Midbrain (tissue), 1 donor: ENCODE measurements around the gene LRRC23.
A peak's percentile ranks its signal among the peaks of the same experiment; 100 is the strongest.

Experiments used
- DNase-seq: peaks from one replicate; lab custom pipeline; 2025; lab: John Stamatoyannopoulos, UW

LRRC23 gene

DNA sequence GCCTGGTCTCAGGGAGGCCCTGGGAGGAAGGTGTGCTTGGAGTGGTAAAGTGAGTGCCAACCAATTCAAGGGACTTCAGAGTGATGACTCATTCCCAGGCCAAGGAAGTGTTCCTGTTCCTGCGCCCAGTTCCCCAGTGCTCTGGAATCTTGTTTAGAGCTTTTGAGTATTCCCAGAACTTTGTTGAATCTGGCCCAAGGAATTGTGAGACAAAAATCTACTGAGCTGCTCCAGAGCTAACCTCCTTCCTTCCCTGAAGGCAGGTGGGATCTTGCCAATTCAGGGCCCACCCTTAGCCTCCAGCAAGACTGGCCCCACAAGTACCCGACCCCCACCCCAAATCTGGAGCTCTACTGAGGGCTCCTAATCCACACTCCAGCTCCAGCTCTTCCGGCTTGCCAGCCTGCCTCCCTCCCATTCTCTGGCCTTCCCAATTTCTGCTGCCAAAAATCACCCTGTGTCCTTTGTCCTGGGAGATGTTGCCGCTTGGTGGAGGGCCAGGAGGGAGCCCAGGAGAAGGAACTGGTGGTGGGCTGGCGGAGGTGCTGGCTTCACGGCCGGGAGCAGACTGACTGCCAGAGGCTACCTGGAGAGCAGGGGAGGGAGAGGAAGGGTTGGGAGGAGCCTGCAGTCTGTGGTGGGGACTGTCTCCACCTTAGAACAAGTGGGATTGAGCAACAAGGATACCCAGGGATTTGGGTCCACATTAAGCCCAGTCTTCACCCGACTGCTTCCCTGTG is 21.1 kb downstream of the LRRC23 start:
- peak; percentile 78 for DNase-seq

DNA sequence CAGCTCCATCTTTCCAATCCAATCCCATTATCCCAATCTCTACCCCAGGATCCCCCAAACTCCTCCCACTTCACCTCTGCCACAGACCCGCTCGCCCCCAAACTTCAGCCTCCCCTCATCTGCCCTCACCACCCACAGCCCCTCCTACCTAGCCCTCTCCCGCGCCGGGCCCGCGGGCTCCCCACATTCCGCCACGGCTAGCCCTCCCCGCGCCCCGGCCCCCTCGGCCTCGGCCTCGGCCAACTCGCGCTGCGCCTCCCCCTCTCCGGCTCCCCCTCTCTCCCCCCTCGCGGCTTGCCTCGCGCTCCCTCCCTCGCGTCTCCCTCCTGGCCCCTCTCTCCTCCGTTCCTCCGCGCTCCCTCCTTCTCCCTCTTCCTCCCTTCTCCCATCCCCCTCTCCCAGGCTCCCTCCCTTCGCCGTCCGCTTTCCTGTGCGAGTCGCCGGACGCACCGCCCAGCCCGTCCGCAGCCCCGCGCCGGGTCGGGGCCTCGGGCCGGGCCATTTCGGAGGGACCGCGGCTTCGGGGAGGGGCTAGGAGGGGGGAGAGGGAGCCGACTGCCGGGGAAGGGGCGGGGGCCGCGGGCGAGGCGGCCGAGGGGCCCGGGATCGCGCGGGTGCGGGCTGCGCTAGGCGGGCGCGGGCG is 22.9 kb downstream of the LRRC23 start, which contains the start of gene ATN1:
Gene ATN1, plus strand, starts transcription at position 581 of the 643 bp plus-strand sequence. CDS start 6,043 bp downstream, outside the sequence.
- peak; percentile 85 for DNase-seq

DNA sequence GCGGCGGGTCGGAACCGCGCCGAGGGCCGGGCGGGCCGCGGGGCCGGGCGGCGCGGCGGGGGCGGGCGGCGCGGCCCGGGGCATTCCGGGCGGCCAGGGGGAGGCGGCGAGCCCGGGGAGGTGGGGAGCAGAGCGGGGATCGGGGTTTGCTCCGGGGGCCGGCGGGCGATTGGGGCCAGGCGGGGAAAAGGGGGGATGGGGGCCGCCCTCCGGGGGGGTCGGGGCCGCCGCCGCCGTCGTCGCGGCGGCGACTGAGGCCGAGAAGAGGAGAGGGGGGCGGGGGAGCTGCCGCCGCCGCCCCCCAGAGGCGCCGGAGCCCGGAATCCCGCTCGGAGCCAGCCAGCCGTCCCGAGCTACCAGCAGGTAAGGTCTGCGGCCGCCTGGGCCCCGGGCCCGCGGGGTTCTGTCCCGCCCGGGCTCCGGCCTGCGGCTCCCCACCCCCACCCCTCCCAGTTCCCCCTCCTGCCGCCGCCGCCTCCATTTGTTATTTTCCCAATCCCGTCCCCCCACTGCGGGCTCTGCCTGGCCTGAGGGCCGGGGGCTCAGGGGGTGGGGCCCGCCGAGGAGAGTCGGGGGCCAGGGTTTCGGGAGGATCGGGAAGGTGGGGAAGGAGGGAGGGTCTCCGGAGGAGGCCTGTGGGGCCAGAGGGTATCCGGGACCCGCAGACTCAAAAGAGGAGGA is 23.5 kb downstream of the LRRC23 start:
- DNase-seq = peak; percentile 31

DNA sequence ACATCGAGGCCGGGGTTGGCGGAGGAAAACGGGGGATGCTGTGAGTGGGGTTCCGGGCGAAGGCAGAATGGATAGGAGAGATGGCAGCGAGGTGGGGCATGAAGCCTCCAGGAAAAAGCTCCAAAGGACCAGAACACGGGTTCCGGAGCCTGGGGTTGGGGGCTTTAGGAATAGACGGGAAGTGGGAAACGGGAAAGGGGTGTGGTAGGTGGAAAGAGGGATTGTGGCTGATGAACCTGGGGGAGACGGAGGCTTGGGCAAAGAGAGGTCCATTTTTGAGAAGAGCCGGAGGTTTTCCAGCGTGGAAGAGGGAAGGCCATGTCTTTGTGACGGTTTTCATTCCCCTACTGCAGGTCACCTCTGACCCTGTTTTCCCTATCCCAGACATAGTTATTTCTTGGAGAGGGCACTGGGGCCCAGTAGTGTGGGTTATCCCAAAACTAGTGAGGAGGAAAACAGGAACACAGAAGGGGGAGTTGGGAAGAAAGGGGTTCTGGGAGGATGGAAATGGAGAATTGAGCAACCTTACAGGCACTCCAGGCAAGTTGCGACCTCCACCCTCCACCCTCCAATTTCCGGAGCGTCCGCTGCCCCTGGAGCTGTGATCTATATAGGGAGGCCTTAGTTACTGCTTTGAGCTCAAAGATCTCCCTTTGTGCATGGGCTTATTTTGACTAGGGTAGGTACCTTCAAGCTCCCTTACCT is 24.2 kb downstream of the LRRC23 start:
- peak; percentile 24 for DNase-seq

DNA sequence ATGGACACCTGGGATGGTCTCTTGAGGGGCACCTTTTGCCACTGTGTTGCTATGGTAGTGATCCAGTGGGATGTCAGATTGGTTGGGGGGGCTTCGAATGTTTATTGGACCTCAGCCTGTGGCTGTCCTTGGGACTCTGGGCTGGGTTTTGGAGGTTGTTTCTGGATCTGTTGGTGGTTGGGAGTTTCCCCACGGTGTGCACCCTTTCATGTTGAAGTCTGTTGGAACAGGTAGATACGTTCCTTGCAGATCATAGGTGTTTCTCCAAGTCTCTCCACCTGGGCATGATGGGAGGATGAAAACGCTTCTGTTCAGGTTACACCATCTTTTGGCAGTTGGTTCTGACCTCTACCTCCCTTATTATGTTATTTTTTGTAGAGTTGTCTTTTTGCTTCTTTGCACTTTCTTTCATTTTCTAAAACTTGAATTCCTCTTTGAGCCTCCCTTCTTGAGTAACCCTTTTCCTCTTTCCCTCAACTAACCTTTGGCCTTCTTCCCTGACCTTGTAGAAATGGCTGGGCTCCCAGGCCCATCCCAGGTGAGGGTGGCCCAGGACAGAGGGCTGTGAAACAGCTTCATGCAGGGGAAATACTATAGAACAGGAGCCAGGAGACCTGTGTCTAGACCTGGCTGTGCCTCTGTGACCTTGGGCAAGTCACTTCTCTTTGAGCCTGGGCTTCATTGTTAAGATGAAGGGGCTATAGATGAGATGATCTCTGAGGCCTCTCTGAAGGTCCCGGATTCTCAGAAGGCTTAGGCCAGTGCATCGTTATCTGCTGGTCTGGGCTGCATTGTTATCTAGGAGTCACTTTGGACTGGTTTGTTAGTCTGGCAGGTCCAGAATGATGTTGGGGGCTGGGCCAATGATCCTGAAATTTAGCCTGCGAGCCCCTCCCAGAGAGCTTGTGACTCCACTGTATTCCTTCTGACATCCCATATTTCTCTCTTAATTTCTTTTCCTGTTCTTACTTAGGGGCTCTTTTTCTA is 25.1 kb downstream of the LRRC23 start:
- DNase-seq = no peak

DNA sequence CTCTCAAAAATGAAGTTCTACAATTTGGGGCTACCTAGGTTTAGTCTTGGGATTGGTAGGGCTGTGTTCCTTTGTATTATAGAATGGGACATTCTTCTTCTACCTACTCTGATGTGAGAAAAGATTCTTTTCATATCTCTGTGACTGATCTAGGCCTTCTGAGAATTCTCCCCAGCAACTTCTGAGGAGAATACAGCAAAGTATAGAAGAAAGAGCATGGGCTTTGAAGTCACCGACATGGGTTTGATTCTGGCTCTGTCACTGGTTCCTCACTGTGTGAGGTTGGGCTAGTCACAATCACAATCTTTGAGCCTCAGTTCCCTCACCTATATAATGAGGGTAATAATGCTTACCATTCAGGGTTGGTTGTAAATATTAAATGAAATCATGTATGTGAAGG is 28.1 kb downstream of the LRRC23 start:
- no peak for DNase-seq

DNA sequence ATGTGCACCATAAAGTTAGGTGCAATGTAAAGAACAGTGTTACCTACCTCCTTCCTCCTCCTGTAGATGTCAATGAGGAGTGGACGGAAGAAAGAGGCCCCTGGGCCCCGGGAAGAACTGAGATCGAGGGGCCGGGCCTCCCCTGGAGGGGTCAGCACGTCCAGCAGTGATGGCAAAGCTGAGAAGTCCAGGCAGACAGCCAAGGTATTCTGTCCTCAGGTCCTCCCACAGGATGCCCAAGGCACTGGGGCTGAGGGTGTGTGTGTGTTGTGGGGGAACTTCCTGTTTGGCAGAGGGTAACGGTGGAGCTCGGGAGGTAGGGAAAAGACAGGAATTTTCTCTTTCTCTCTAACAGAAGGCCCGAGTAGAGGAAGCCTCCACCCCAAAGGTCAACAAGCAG is 29.5 kb downstream of the LRRC23 start:
- no peak for DNase-seq

DNA sequence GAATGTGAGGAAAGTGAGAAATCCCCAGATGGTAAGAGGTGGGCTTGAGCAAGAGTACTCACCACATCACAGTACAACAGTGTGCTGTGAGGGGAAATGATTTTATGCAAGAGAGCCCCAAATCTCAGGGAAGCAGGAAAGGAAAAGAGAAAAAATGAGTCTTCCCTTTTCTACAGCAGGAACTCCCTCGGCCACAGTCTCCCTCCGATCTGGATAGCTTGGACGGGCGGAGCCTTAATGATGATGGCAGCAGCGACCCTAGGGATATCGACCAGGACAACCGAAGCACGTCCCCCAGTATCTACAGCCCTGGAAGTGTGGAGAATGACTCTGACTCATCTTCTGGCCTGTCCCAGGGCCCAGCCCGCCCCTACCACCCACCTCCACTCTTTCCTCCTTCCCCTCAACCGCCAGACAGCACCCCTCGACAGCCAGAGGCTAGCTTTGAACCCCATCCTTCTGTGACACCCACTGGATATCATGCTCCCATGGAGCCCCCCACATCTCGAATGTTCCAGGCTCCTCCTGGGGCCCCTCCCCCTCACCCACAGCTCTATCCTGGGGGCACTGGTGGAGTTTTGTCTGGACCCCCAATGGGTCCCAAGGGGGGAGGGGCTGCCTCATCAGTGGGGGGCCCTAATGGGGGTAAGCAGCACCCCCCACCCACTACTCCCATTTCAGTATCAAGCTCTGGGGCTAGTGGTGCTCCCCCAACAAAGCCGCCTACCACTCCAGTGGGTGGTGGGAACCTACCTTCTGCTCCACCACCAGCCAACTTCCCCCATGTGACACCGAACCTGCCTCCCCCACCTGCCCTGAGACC is 31.0 kb downstream of the LRRC23 start:
- DNase-seq = no peak

DNA sequence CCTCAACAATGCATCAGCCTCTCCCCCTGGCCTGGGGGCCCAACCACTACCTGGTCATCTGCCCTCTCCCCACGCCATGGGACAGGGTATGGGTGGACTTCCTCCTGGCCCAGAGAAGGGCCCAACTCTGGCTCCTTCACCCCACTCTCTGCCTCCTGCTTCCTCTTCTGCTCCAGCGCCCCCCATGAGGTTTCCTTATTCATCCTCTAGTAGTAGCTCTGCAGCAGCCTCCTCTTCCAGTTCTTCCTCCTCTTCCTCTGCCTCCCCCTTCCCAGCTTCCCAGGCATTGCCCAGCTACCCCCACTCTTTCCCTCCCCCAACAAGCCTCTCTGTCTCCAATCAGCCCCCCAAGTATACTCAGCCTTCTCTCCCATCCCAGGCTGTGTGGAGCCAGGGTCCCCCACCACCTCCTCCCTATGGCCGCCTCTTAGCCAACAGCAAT is 31.6 kb downstream of the LRRC23 start:
- no peak for DNase-seq

DNA sequence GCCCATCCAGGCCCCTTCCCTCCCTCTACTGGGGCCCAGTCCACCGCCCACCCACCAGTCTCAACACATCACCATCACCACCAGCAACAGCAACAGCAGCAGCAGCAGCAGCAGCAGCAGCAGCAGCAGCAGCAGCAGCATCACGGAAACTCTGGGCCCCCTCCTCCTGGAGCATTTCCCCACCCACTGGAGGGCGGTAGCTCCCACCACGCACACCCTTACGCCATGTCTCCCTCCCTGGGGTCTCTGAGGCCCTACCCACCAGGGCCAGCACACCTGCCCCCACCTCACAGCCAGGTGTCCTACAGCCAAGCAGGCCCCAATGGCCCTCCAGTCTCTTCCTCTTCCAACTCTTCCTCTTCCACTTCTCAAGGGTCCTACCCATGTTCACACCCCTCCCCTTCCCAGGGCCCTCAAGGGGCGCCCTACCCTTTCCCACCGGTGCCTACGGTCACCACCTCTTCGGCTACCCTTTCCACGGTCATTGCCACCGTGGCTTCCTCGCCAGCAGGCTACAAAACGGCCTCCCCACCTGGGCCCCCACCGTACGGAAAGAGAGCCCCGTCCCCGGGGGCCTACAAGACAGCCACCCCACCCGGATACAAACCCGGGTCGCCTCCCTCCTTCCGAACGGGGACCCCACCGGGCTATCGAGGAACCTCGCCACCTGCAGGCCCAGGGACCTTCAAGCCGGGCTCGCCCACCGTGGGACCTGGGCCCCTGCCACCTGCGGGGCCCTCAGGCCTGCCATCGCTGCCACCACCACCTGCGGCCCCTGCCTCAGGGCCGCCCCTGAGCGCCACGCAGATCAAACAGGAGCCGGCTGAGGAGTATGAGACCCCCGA is 32.2 kb downstream of the LRRC23 start:
- DNase-seq = peak; percentile 10

DNA sequence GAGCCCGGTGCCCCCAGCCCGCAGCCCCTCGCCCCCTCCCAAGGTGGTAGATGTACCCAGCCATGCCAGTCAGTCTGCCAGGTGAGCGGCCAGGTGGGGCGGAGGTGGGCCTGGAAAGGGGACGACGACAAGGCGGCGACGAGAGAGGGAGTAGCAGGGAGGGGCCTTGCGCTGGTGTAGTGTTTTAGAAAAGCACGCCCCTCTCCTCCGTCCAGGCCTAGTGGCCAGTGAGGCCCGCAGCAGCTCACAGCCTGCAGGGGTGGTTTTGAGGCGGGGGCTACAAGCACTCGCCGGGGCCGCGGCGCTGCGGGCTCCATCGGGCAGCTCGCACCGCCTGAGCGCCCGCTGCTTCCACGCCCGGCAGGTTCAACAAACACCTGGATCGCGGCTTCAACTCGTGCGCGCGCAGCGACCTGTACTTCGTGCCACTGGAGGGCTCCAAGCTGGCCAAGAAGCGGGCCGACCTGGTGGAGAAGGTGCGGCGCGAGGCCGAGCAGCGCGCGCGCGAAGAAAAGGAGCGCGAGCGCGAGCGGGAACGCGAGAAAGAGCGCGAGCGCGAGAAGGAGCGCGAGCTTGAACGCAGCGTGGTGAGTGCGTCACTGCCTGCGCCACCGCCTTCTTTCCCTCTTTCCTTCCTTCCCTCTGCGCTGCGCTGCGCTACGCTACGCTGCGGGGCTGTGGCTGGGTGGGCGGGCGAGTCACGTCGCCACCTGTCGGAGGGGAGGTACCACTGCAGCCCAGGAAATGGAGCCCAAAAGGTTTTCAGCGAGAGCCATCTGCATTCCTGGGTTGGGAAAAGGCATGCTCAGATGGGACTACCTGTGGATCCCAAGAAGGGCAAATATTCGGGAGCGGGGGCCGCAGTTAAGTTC is 33.1 kb downstream of the LRRC23 start:
- peak; percentile 94 for DNase-seq

DNA sequence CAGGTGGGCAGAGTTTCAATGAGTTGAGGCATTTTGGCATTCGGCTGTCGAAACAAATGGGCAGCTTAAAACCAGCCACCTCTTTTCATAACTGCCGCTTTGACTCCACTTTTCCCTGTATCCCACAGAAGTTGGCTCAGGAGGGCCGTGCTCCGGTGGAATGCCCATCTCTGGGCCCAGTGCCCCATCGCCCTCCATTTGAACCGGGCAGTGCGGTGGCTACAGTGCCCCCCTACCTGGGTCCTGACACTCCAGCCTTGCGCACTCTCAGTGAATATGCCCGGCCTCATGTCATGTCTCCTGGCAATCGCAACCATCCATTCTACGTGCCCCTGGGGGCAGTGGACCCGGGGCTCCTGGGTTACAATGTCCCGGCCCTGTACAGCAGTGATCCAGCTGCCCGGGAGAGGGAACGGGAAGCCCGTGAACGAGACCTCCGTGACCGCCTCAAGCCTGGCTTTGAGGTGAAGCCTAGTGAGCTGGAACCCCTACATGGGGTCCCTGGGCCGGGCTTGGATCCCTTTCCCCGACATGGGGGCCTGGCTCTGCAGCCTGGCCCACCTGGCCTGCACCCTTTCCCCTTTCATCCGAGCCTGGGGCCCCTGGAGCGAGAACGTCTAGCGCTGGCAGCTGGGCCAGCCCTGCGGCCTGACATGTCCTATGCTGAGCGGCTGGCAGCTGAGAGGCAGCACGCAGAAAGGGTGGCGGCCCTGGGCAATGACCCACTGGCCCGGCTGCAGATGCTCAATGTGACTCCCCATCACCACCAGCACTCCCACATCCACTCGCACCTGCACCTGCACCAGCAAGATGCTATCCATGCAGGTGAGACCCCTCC is 34.0 kb downstream of the LRRC23 start:
- no peak for DNase-seq

DNA sequence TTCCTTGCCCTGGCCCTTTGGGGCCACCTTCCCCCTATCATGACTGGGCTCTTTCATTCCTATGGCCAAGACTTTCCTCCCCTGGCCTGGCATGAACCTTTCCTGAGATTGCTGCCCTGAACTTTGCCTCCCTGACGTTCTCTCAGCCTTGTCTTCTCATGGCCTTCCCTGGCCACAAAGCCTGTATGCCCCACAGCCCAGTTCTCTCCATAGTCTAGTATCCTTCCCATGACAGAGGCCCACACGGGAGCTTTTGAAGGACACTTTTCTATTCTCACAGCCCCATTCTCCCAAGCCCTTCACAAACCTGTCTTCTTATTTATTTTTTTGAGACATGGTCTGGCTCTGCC is 34.5 kb downstream of the LRRC23 start:
- DNase-seq = no peak

DNA sequence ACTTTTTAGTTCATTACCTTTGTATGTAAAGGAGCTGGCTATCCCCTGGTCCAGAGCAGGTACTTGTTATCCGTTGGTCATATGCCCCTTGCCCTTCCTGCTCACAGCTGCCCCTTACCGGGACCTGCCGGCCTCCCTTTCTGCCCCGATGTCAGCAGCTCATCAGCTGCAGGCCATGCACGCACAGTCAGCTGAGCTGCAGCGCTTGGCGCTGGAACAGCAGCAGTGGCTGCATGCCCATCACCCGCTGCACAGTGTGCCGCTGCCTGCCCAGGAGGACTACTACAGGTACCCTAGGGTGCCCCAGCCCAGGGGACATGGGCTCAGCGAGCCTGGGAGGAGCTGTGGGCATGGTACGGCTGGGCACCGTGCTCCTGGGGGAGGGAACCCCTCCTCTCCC is 36.6 kb downstream of the LRRC23 start:
- DNase-seq = no peak

DNA sequence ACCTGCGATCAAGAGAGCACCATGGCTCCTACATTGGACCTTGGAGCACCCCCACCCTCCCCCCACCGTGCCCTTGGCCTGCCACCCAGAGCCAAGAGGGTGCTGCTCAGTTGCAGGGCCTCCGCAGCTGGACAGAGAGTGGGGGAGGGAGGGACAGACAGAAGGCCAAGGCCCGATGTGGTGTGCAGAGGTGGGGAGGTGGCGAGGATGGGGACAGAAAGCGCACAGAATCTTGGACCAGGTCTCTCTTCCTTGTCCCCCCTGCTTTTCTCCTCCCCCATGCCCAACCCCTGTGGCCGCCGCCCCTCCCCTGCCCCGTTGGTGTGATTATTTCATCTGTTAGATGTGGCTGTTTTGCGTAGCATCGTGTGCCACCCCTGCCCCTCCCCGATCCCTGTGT is 37.2 kb downstream of the LRRC23 start:
- DNase-seq = no peak

DNA sequence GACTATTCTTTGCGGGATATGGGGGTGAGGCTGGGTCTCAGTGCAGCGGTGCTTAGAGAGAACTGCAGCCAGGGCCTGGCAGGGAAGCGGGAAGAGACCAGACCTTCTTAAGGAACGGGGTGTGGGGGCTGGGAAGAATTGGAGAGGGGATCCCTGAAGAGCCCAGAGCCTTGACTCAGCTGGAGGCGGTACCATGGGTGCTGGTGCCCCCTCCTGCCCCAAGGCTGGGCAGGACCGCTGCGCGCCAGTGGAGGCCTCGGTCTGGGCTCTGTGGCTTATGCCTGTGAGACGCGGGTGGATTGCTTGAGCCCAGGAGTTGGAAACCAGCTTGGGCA is 37.7 kb downstream of the LRRC23 start:
- DNase-seq = no peak

DNA sequence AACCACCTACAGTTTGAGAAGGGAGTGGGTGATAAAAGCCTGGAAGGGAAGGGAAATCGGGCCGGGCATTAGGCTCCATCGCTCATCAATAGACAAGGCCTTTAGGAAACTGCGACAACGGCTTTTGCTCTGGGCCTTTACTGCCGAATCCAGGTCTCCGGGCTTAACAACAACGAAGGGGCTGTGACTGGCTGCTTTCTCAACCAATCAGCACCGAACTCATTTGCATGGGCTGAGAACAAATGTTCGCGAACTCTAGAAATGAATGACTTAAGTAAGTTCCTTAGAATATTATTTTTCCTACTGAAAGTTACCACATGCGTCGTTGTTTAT is 38.7 kb downstream of the LRRC23 start:
- DNase-seq = peak; percentile 94
